ENCODE results near the gene COX7B. TPM values are rescaled to one million over a fixed set of nuclear protein-coding genes. Genes with fewer than 3 reads are reported as not detected.

Gene COX7B
- total and polyA plus RNA-seq, 2 experiments from 2014 or later = 547 to 599 TPM

GRCh38 chrX:77953708-77954107 is 54.4 kb downstream of the COX7B start:
- no peak for DNase-seq (ENCODE audit: low spot score)
- H3K9me3 ChIP-seq (ENCODE audit: low read depth) = no peaks in the 10 kb centered on the region
- no peak overlapping the region for H3K4me2 ChIP-seq
- WGBS (ENCODE audit: low lambda C conversion rate, missing lambda C conversion rate) = 70% methylated on average over 1 of the region's 1 CpG
- TF ChIP-seq EZH2 (IDR thresholded peaks at IDR 0.05; ENCODE audit: borderline replicate concordance) (no peak), CTCF (IDR thresholded peaks at IDR 0.05; ENCODE audit: poor library complexity) (no peak), EZH2phosphoT487 (IDR thresholded peaks at IDR 0.05; ENCODE audit: low read depth, severe bottlenecking, unreplicated experiment) (no peak)
- H3K27ac ChIP-seq = no peak overlapping the region
- H3K36me3 ChIP-seq (replicated peaks; ENCODE audit: insufficient read depth, low read depth) = no peaks in the 10 kb centered on the region
- H2AFZ ChIP-seq = no peak overlapping the region
- no peaks in the 10 kb centered on the region for H3K27me3 ChIP-seq
- H4K20me1 ChIP-seq (ENCODE audit: insufficient read depth, poor library complexity, severe bottlenecking) = no peaks in the 10 kb centered on the region
- no peaks in the 10 kb centered on the region for H3K9me2 ChIP-seq (replicated peaks; ENCODE audit: insufficient read depth)
- no peaks in the 10 kb centered on the region for H3K79me2 ChIP-seq
- no peaks in the 10 kb centered on the region for H3K4me1 ChIP-seq (ENCODE audit: insufficient read depth)
- no peak overlapping the region for H3K4me3 ChIP-seq

Small RNAs within 50 kb of the gene (small RNA-seq; reads per million reads assigned to genes)
- not detected for gene RN7SL460P

Other genes starting within 250 kb of the COX7B start
- 72.1 and 79.9 TPM in 2 replicates for gene ATRX, start 113.3 kb upstream of the COX7B start, total RNA-seq
- 41.4 and 66.7 TPM in 2 replicates for gene ATRX, start 113.3 kb upstream of the COX7B start, polyA plus RNA-seq
- 82.3 and 88.4 TPM in 2 replicates for gene MAGT1, start 4.0 kb upstream of the COX7B start, total RNA-seq
- 32.6 and 35.0 TPM in 2 replicates for gene MAGT1, start 4.0 kb upstream of the COX7B start, polyA plus RNA-seq
- gene ATP7A, start 11.2 kb downstream of the COX7B start, total RNA-seq = 11.8 and 13.0 TPM in 2 replicates
- 3.7 and 4.0 TPM in 2 replicates for gene ATP7A, start 11.2 kb downstream of the COX7B start, polyA plus RNA-seq
- gene PGAM4, start 70.2 kb downstream of the COX7B start, total RNA-seq = not detected in 2 replicates
- not detected in 2 replicates for gene PGAM4, start 70.2 kb downstream of the COX7B start, polyA plus RNA-seq
- gene PGK1, start 204.8 kb downstream of the COX7B start, total RNA-seq = 236 and 255 TPM in 2 replicates
- 279 and 283 TPM in 2 replicates for gene PGK1, start 204.8 kb downstream of the COX7B start, polyA plus RNA-seq
- gene TAF9B, start 240.2 kb downstream of the COX7B start, total RNA-seq = 20.0 and 23.0 TPM in 2 replicates
- 12.0 and 13.5 TPM in 2 replicates for gene TAF9B, start 240.2 kb downstream of the COX7B start, polyA plus RNA-seq